ENCODE results near the gene PSIP1.

DNA sequence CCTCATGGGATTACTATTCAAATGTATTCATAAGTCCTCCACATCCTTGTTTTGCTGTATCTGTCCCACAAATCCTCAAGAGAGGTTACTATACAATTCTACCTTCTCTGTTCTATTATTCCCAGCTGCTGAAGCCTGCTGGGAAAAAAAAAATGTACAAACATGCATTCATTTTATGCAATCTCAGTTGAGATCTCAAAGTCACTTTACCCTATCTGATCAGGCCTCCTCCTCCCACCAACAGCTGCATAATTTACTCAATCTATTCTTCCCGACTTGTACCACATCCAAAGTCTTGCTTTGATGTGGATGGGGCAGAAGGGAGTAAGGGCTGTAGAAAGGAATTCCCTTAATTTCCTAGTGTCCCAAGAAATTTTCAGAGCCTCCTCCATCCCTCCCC lies 28.6 kb downstream of the PSIP1 start:
- TF ChIP-seq EZH2 (IDR thresholded peaks at IDR 0.05) (no peak), EZH2phosphoT487 (IDR thresholded peaks at IDR 0.05) (no peak)
- TF ChIP-seq, protein P1, sequence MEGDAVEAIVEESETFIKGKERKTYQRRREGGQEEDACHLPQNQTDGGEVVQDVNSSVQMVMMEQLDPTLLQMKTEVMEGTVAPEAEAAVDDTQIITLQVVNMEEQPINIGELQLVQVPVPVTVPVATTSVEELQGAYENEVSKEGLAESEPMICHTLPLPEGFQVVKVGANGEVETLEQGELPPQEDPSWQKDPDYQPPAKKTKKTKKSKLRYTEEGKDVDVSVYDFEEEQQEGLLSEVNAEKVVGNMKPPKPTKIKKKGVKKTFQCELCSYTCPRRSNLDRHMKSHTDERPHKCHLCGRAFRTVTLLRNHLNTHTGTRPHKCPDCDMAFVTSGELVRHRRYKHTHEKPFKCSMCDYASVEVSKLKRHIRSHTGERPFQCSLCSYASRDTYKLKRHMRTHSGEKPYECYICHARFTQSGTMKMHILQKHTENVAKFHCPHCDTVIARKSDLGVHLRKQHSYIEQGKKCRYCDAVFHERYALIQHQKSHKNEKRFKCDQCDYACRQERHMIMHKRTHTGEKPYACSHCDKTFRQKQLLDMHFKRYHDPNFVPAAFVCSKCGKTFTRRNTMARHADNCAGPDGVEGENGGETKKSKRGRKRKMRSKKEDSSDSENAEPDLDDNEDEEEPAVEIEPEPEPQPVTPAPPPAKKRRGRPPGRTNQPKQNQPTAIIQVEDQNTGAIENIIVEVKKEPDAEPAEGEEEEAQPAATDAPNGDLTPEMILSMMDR (IDR thresholded peaks at IDR 0.05), result no peak
